ENCODE results near the gene GPR50. TPM values are rescaled to one million over a fixed set of nuclear protein-coding genes. Genes with fewer than 3 reads are reported as not detected.

The GPR50 gene
- total RNA-seq, 4 donors from 2014 or later, result 0.18 to 0.19 TPM; not detected in 2

DNA sequence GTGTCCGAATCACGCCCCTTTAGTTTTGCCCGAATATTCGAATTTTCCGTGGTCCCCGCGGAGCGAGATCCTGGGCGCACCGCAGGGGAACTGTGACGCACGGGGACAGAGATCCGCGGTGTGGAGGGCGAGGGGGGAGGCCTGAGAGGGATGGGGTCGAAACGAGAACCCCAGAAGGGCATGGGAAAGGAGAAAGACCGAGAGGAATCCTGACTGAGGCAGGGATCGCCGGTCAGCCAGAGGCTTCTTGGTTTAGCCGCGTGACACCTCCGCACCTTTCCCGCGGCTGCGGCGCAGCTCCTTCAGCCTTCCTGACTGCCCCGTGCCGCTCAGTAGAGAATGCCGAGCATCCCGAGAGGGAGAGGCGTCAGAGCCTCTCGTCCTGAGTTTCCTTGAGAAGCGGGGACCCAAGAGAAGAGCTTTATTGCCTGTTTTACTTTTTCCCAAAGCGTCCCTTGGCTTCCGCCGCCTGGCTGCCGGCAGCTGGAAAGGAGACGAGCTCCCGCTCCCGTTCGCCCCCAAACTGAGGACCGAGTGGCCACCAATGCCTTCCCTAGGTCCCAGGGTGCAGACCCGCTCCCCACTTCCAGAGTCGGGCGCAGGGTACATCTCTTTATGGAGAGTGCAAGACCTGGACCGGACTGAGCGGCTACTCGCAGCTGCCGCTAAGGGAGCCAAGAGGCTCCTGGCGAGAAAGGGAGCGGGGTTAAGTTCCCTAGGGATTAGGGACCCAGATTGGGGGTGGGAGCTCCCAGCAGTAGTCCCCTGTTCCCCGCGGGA is 911 bp upstream of the GPR50 start:
- peaks cover 0 to 12% (median 0%) of the 10 kb centered on the region in 3 donors for H3K9me3 ChIP-seq
- H3K4me3 ChIP-seq, result no peak overlapping the region
- TF ChIP-seq POLR2A (IDR thresholded peaks at IDR 0.05), result no peak
- TF ChIP-seq, protein P1, sequence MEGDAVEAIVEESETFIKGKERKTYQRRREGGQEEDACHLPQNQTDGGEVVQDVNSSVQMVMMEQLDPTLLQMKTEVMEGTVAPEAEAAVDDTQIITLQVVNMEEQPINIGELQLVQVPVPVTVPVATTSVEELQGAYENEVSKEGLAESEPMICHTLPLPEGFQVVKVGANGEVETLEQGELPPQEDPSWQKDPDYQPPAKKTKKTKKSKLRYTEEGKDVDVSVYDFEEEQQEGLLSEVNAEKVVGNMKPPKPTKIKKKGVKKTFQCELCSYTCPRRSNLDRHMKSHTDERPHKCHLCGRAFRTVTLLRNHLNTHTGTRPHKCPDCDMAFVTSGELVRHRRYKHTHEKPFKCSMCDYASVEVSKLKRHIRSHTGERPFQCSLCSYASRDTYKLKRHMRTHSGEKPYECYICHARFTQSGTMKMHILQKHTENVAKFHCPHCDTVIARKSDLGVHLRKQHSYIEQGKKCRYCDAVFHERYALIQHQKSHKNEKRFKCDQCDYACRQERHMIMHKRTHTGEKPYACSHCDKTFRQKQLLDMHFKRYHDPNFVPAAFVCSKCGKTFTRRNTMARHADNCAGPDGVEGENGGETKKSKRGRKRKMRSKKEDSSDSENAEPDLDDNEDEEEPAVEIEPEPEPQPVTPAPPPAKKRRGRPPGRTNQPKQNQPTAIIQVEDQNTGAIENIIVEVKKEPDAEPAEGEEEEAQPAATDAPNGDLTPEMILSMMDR (IDR thresholded peaks at IDR 0.05), result no peak
- DNase-seq, result no peak
- no peaks in the 10 kb centered on the region for H3K36me3 ChIP-seq
- no peak overlapping the region for H3K27ac ChIP-seq
- intact Hi-C loops (cut with DNase I), result no loop called here
- peaks cover 0 to 89% (median 3%) of the 10 kb centered on the region in 4 donors for H3K27me3 ChIP-seq
- peaks cover 0 to 23% (median 0%) of the 10 kb centered on the region in 3 donors for H3K4me1 ChIP-seq
- 40 to 46% methylated on average over 1 to 26 of the region's 54 CpGs for WGBS, 2 donors

DNA sequence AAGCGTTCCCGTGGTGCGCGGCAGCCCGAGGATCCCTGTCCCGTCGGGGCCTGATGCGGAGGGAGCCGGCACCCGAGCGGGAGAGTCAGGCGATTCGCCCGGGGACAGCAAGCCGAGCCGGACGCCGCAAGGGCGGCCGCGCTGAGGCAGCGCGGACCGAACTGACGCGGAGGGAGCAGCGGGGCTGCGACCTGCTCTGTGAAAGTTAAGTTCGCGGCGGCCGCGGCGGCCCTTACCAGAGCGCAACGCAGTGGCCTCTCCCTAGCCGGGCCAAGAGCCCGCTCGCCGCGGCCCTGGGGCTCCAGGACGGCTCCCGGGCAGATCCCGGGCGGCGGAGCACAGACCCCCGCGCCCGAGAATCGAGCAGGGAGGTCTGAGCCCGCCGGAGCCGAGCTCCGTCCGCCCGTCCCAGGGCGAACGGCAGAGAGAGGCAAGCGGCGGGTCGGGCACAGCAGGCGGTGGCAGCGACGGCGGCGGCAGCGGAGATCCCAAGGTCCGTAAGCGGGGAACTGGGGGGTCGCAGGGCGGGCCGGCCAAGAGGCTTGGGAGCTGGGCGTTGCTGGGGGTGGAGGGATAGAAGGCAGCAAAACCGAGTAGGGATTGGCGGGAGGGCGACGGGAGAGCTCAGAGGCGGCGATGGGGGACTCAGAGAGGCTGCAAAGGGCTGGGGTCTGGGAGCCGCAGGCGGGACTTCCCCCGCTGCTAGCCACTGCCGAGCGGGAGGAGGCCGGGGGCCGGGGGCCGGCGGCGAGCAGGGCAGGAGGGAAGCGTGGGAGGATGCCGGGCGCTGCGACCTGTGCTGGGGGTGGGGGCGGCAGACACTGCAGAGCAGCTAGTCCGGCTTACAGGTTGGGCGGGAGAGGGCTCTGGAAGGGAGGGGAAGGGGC is 1.0 kb downstream of the GPR50 start:
- intact Hi-C loops (cut with DNase I), result no loop called here
- peaks cover 0 to 12% (median 0%) of the 10 kb centered on the region in 3 donors for H3K9me3 ChIP-seq
- peak overlapping the region; percentile 9 to 48 (median 28) for H3K4me3 ChIP-seq
- WGBS, 2 donors, result 30% methylated on average over 15 of the region's 96 CpGs; no CpG with 5 or more reads in 1 of the 2 donors
- H3K27me3 ChIP-seq, result peaks cover 0 to 92% (median 3%) of the 10 kb centered on the region in 4 donors
- no peak overlapping the region for H3K27ac ChIP-seq
- no peaks in the 10 kb centered on the region for H3K36me3 ChIP-seq
- H3K4me1 ChIP-seq, result peaks cover 0 to 23% (median 0%) of the 10 kb centered on the region in 3 donors
- no peak for DNase-seq
- no peak for TF ChIP-seq POLR2A (IDR thresholded peaks at IDR 0.05)
- TF ChIP-seq, protein P1 (IDR thresholded peaks at IDR 0.05), result no peak

DNA sequence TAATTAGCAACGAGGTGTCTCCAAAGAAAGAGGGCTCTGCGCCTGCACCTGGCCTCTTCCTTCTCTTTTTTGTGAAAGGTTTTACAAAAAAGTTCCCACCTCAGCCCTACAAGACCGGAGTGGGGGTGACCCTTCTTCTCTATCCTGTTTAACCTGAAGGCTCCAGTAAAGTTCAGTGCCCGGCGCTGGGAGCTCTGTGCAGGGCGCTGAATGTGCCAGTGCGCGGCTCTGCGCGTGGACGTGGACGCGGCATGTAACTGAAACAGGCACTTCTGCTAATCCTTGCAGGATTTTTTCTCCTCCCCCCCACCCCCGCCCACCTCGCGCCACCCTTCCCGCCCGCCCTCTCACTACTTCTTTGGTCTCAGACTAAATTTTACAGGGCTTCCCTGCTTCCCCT is 2.4 kb downstream of the GPR50 start:
- Histone ChIP-seq H3K4me1 (peaks cover 0 to 23% (median 0%) of the 10 kb centered on the region in 3 donors), H3K36me3 (no peaks in the 10 kb centered on the region), H3K27me3 (peaks cover 0 to 90% (median 3%) of the 10 kb centered on the region in 4 donors), H3K4me3 (peak overlapping the region in 1 of 4 donors; percentile 36), H3K9me3 (peaks cover 0 to 12% (median 0%) of the 10 kb centered on the region in 3 donors), H3K27ac (no peak overlapping the region)
- intact Hi-C loops (cut with DNase I), result no loop called here
- no peak for DNase-seq
- 25% methylated on average over 14 of the region's 18 CpGs; no CpG with 5 or more reads in 1 of the 2 donors for WGBS, 2 donors
- TF ChIP-seq, protein P1 (IDR thresholded peaks at IDR 0.05), result no peak
- no peak for TF ChIP-seq POLR2A (IDR thresholded peaks at IDR 0.05)

DNA sequence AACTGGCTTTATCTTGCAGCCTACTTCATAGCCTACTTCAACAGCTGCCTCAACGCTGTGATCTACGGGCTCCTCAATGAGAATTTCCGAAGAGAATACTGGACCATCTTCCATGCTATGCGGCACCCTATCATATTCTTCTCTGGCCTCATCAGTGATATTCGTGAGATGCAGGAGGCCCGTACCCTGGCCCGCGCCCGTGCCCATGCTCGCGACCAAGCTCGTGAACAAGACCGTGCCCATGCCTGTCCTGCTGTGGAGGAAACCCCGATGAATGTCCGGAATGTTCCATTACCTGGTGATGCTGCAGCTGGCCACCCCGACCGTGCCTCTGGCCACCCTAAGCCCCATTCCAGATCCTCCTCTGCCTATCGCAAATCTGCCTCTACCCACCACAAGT is 4.0 kb downstream of the GPR50 start:
- Histone ChIP-seq H3K4me1 (peaks cover 0 to 23% (median 0%) of the 10 kb centered on the region in 3 donors), H3K27ac (no peak overlapping the region), H3K4me3 (no peak overlapping the region), H3K9me3 (peaks cover 0 to 12% (median 0%) of the 10 kb centered on the region in 3 donors), H3K36me3 (no peaks in the 10 kb centered on the region), H3K27me3 (peaks cover 0 to 73% (median 2%) of the 10 kb centered on the region in 4 donors)
- DNase-seq, result no peak
- intact Hi-C loops (cut with DNase I), result no loop called here
- WGBS, 2 donors, result 91 to 93% methylated on average over 13 to 18 of the region's 18 CpGs
- no peak for TF ChIP-seq POLR2A (IDR thresholded peaks at IDR 0.05)
- TF ChIP-seq, protein P1 (IDR thresholded peaks at IDR 0.05), result no peak

Data from esophagus squamous epithelium (tissue), 5 donors.